ENCODE results near the gene ETV7.
"Not testable (repeated sequence)": the region's sequence is repeated elsewhere in the genome, so short reads cannot be mapped to it uniquely, and the experiment has no call there.

ETV7 gene

GRCh38 chr6:36340306-36340617 is 47.2 kb downstream of the ETV7 start:
- no peak for DNase-seq (ENCODE audit: low spot score)

- no peak for DNase-seq (ENCODE audit: low spot score)
These were observed 48.3 kb downstream of the ETV7 start for GRCh38 chr6:36339146-36339545.

DNA sequence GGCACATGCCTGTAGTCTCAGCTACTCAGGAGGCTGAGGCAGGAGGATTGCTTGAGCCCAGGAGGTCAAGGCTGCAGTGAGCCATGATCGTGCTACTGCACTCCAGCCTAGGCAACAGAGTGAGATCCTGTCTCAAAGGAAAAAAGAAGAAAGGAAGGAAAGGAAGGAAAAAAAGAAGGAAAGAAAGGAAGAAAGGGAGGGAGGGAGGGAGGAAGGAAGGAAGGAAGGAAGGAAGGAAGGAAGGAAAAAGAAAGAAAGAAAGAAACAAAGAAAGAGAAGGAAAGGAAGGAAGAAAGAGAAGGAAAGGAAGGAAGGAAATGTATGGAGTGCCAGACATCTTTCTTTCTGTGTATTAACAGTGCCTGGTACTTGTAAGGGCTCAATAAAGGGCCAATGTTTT is 49.2 kb downstream of the ETV7 start:
- DNase-seq (ENCODE audit: low spot score): not testable (repeated sequence)

GRCh38 chr6:36337814-36338213 is 49.7 kb downstream of the ETV7 start:
- no peak for DNase-seq (ENCODE audit: low spot score)

GRCh38 chr6:36336779-36337241 is 50.7 kb downstream of the ETV7 start, which contains the start of gene BNIP5:
BNIP5 (minus strand) TSS chr6:36336888; CDS start chr6:36330690, 6,198 bp downstream.
- no peak for DNase-seq (ENCODE audit: low spot score)

DNA sequence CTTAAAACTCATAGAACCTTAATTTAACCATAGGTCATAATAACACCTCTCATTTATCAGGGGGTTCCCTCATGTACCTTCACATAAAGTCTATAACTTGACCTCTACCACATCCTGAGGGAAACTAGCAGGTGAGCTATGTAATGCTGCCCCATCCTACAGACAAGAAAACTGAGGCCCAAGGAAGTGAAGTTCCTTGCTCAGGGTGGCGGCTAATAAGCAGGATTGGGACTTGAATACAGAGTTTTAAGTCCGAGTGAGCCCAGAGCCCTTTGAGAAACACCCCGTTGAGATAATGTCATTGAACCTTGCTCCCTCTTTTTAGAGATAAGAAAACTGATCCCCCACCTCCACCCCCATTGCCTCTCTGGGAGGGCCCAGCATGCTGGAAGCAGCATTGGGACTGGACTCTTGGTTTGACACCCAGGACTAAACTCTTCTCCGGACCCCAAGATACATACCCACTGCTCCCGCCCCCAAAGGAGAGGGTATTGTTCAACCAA is 51.2 kb downstream of the ETV7 start:
- no peak for DNase-seq (ENCODE audit: low spot score)

GRCh38 chr6:36335465-36336207 is 51.8 kb downstream of the ETV7 start:
- DNase-seq (ENCODE audit: low spot score): no peak

DNA sequence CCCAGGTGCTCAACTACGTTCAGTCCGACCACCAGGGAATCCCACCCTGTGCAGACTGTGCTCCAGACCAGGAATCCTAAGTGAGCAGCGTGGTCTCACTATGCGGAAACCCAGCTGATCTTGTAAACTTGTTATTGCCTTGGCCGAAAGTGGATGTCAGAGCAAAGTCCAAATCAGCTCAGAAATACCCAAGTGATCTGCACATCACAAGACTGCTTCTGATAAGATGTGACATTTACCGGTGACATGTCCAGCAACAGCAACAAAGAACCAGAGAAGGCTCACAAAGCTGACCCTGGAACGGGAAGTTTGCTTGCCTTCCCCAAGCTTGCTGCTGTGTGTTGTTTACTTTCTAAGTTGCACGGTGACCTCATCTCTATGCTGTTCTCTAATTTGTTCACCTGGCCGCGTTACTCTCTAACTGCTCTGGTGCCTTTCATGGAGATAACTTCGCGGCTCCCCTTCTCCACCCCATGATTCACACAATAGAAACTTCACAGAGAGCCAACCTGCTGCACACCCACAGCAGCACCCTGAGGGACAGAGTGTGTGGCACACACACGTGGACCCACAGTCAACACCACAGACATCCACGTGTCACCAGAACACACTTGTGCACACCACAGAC is 52.5 kb downstream of the ETV7 start:
- no peak for DNase-seq (ENCODE audit: low spot score)

DNA sequence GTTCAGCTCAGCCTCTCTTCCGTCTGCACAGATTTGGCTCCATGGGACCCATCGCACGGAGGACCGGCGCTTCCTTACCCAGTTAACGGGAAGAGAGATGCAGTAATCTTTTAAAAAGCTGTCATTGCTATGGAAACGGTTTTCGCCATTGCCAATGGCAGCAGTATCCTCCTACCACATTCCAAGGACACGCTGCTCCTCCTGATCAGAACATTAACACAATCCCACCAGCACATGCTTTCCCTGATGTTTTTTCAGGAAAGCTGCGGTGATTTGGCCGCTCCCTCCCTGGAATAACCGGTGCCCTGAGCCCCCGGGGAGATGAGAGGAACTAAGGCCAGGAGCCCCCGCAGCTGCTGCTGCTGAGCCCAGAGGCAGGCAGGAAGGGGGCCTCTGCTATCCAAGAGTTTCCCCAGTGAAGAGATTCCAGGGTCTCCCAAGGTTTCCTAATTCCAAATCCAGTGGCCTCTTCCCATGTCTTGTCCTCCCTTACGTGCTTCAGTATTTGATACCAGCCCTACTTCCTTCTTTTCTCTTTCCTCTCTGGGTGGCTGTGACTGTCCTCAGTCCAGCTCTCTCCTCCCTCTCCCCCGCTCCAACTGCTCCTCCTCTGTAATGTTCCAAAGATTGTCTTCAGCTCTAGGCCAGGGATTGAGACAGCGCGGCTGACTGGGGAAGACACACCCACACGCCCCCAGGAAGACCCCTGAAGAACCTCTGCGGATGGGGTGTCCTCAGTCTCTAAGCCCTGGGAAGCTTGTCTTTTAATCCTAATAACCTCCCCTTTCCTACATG is 53.3 kb downstream of the ETV7 start:
- DNase-seq (ENCODE audit: low spot score): no peak

DNA sequence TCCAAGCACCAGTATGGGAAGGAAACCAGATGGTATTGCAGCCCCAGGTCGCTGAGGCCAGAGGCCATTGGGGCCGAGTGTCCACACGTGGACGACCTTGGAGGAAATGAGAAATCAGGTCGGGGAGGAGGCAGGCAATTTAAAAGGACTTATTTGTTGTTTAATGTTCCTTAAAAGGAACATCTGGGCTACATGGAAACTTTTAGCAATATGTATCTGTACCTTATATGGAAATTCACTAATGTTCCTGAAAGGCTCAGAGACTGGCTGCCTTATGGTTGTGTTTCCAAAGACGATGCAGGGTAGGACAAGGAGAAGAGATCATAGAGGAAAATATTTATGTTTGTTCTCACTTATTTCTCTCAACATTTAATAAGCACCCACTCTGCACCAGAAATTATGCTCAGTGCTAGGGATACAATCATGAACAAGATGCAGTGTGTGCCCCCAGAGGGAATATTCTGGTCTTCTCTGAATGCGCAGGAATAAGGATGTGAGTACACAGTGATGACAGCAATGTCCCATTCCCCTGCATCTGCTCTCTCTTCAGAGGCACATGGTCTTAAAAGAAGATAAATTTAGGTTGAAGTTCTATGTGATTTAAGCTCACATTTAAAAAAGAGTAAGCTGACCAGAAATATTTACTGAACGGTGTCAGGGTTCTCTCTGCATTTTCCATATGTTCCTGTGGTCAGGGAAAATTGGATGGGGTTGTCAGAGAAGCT is 54.1 kb downstream of the ETV7 start:
- DNase-seq (ENCODE audit: low spot score): no peak

DNA sequence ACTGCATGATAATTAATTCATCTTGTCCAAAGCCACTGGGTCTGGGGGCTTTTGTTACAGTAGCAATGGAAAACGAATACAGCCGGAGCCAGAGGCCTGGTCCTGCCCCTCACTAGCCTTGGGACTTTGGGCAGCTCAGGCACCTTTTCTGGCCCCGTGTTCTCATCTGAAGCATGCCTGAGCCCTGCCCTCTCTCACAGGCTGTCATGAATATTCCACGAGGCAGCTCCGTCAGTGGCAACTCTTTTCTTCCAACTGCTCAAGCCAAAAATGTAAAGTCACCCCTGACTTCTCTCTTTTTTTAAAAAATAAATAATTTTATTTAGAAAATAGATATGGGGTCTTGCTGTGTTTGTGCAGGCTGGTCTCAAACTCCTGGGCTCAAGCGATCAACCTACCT is 56.1 kb downstream of the ETV7 start:
- no peak for DNase-seq (ENCODE audit: low spot score)

DNA sequence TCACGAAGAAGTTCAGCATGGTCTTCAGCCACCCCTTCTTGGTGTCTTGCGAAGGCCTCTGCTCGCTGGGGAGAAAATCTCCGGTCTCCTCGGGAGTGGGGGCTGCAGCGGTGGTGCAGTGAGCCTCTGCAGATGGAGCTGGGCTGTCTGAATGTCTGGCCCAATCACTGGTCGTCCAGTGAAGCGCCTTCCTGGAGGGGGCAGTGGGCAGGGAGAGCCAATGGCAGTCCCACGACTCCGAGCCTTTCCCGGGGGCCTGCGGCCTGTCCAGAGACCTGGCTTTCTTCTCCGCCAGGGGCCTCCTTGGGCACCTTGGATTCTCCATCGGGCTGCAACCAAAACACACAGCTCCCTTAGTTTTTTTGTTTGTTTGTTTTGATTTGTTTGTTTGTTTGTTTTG is 57.1 kb downstream of the ETV7 start:
- DNase-seq (ENCODE audit: low spot score): no peak

- DNase-seq (ENCODE audit: low spot score): no peak
These were observed 57.6 kb downstream of the ETV7 start for GRCh38 chr6:36329798-36330291.

DNA sequence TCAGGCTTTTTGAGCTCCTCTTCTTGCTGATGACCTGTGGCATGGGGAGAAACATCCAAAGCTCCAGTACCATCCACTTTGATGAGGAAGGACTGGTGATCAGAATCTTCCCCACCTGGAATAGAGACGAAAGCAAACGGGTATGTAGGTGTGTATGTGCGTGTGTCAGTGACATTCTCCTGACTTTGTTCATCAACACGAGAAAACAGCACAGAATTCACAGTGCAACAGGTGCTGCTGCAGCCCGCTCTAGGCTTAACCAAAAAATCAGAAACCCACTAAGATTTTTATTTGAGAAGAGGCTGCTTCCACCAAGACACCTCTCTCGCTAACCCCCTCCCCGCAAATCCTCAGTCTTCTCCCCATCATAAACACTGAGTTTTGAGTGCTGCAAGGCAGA is 58.9 kb downstream of the ETV7 start:
- no peak for DNase-seq (ENCODE audit: low spot score)

- DNase-seq (ENCODE audit: low spot score): no peak
These were observed 59.6 kb downstream of the ETV7 start for GRCh38 chr6:36327919-36328236.

DNA sequence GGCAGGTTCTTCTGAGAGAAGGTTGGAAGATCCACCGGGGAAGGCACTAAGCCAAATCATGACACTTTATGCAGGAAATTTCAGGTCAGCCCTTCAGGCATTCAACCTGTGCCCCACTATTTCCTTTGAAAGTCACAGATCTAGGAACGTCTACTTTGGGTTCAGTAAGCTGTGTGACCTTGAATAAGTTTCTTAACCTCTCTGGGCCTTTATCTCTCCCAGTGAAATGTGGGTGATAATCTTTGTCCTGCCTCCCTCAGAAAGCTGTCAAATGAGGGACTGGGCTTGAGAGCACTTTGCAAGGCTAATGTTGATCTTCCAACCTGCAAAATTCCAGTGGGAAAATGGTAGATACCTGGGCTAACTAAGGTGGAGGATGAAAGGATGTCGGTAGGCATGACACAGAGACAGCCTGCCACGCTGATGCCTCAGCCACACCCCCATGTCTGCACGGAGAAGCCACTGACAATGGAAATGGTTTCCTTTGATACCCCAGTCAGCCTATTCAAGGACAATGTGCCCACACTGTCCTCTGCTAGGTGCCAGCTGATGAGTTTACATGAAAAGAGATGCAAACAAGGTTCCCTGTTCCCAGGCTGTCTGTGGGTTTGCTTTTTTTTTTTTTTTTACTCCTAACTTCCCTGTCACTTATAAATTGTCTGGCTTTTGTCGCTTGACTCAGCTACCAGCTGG is 60.1 kb downstream of the ETV7 start:
- no peak for DNase-seq (ENCODE audit: low spot score)

DNA sequence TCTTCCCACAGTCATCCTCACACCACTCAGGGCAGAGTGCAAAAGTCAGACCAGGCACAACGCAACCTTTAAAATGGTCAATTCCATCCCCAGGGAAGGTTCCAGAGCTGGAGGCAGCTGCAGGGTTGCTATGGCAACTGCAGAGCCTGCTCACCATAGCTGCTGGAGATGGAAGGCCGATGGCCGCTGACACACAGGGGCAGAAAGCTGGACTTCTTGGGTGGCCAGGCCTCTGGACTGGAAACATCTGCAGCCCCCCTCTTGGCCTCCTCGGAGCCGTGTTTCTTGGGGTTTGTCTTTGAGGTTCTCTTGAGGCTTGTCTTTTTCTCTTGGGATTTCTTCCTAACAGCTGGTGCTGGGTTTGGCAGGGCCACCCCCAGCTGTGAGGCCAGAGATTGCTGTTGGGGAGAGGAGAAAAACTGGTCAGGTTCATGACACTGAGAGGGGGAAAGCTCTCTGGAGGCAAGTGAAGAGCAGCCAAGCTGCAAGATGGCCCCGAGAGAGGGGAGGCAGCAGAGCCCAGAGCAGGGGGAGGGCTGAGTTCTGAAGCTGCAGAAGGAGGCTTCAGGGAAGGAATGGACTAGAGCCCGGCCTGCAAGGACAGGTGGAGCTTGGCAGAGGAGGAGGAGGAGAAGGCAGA is 61.0 kb downstream of the ETV7 start:
- DNase-seq (ENCODE audit: low spot score): peak; percentile 44

DNA sequence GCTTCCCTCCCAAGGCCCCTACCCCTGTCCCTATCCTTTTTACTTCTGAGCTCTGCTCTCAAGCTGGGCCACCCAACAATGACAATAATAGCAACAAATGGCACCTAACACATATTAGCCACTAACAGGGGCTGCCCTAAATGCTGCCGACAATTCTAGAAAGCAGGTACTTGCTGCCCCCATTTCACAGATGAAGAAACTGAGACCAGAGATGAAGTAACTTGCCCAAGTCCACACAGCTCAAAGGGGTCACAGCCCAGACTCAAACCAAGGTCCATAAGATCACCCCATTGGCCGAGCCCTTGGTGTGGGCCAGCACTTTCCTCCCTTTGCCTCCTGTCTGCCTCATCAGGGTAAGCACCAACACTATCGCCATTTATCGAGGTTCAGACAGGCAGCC is 62.8 kb downstream of the ETV7 start:
- no peak for DNase-seq (ENCODE audit: low spot score)

- no peak for DNase-seq (ENCODE audit: low spot score)
These were observed 63.3 kb downstream of the ETV7 start for GRCh38 chr6:36324191-36324590.

DNA sequence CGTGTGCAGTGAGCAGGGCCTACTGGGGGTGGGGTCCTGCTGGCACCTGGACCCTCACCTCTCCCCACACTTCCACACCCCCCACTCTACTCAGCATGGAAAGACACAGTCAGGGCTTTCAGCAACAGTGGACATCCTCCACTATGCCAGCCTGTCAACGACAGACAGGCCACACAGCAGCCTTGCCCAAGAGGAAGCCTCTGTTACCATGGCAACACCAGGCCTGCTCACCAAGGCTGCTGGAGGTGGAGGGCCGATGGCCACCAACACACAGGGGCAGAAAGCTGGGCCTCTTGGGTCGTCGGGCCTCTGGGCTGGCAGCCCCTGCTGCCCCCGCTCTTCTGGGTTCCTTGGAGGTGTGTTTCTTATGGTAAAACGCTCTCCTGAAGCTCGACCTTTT is 64.4 kb downstream of the ETV7 start:
- no peak for DNase-seq (ENCODE audit: low spot score)

DNA sequence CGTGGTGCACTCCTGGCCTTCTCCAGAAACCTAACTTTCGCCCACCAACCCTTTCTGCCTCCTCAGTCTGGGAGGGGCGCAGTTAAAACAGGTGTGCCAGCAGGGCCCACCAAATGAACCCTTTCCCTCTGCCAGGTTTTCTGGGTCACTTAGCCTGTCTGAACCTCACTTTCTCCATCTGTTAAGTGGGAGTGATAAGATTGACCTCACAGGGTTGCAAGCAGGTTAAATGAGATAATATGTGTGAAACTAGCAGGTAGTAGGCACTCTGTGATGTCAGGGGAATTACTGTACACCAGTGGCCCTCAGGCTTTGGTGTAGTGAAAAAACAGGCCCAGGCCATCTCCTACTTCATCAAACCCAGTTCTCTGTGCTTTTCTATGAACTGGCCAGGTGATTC is 64.9 kb downstream of the ETV7 start:
- DNase-seq (ENCODE audit: low spot score): no peak
